Ovary (tissue), 9 donors: Measurements from ENCODE around the gene CST7. TPM values are rescaled to one million over a fixed set of nuclear protein-coding genes. Genes with fewer than 3 reads are reported as not detected.

Source experiments
- DNase-seq, 5 donors: peaks; one replicate each; pipeline ENCODE4 v3.0.0-alpha.2; 2019 to 2020
- H3K27ac ChIP-seq, 2 donors: fragments of 200-600 bp; one replicate each; pipeline versions ENCODE4 v1.5.1 to v1.8.0; 2019 to 2022
- H3K27me3 ChIP-seq: fragments of 200-600 bp; one replicate; pipeline ENCODE4 v1.8.0; 2022
- H3K36me3 ChIP-seq: fragments of 200-600 bp; sonication (generic); one replicate; pipeline ENCODE4 v1.5.1; 2019
- H3K4me1 ChIP-seq: one replicate; pipeline ENCODE4 v1.8.1; 2013; ENCODE audit warnings: mild to moderate bottlenecking, moderate library complexity; ENCODE audit not compliant: insufficient read depth
- H3K4me3 ChIP-seq: fragments of 200-600 bp; sonication (generic); one replicate; pipeline ENCODE4 v1.5.1; 2017
- H3K9me3 ChIP-seq, 2 donors: fragments of 200-600 bp in 1 of 2; sonication (generic) in 1 of 2; one replicate each; pipeline versions ENCODE4 v1.5.1 to v1.8.1; 2013 to 2019; ENCODE audit warnings: mild to moderate bottlenecking in 1 of 2, moderate library complexity in 1 of 2
- EP300 ChIP-seq: sonication (generic); formaldehyde crosslinking; IDR thresholded peaks from one replicate; pipeline ENCODE4 v1.6.1; 2017; ENCODE audit warnings: antibody characterized with exemption
- POLR2A ChIP-seq: fragments of 450-650 bp; IDR thresholded peaks from one replicate; pipeline ENCODE4 v1.6.1; 2017; ENCODE audit warnings: antibody characterized with exemption, mild to moderate bottlenecking, moderate library complexity
- WGBS, 3 donors: extraction: QIAGEN DNeasy Blood & Tissue Kit in 1 of 3; methylation state at CpG; one replicate each; pipeline versions ENCODE4 v1.1.5 to v1.1.7; 2013 to 2017; 5-methylcytosine and 5-hydroxymethylcytosine counted together
- intact Hi-C, 4 donors: fragments of 100-400 bp; cut with DNase I; formaldehyde crosslinking; loops; one replicate each; pipeline versions ENCODE4 v1.11.0 to v1.15.1; 2022 to 2023
- polyA plus RNA-seq, 2 donors: library from polyadenylated mRNA; stranded (reverse); fragments of 200-250 nt in 1 of 2; fragments of 350-450 nt in 1 of 2; fragmentation: Illumina TruSeq in 1 of 2; extraction: RNeasy Lipid Tissue Mini Kit (QIAGEN cat#74804) in 1 of 2; gene quantifications; one replicate each; pipeline ENCODE4 v1.2.3, GENCODE V29; 2013 to 2014
- total RNA-seq, 7 donors: library from RNA; depleted of rRNA in 2 of 7; stranded (reverse); fragments of >200 nt in 2 of 7; fragmentation: NEBNext Ultra II Directional in 3 of 7; extraction: Animal tissue kit (Norgen Biotek cat#: 25700) in 3 of 7; gene quantifications; one replicate each; pipeline versions ENCODE4 v1.1.0 to v1.2.4, GENCODE V29; 2016 to 2023
- TF ChIP-seq, protein P1 (sequence below), 3 donors: fragments of 450-650 bp in 2 of 3; fragments of 200-600 bp in 1 of 3; IDR thresholded peaks; one replicate each; pipeline versions ENCODE4 v1.5.1 to v1.8.0; 2016 to 2022; ENCODE audit warnings: antibody characterized with exemption in 3 of 3, mild to moderate bottlenecking in 1 of 3
- donor health status: DM: no; HTN: no; CAD: no; lungs with moderate emphysema.
- donor health status: DM: no; HTN: no; CAD: no.
- donor health status: Bipolar disorder and iron deficiency.
- donor health status: DM: yes; HTN: yes; CAD: no.
- donor health status: DM: no; HTN: no; CAD: no.
- donor health status: DM: yes; HTN: yes; CAD: no.

Gene CST7
- total and polyA plus RNA-seq, 9 donors = 0.48 to 5.9 (median 1.1) TPM; not detected in 1

DNA sequence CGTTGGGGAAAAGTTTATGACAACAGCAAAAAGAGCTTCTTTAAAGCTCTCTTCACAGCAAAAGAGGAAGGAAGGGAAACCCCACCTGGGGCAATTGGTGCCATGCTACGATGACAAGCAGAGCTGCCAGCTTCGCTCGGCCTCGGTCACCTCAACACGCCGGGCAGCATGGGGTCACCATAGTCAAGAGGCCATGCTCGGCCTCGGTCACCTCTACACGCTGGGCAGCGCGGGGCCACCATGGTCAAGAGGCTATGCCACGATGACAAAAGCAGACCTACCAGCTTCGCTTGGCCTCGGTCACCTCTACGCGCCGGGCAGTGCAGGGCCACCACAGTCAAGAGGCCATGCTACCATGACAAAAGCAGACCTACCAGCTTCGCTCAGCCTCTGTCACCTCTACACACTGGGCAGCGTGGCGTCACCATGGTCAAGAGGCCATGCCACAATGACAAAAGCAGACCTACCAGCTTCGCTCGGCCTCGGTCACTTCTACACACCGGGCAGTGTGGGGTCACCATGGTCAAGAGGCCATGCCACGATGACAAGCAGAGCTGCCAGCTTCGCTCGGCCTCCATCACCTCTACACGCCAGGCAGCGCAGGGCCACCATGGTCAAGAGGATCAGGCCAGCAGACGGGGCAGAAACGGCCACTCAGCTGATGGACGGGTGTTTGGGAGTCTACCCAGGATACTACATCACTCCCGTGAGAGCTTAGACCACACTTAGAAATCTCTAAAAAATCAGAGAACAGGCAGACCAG, 31.4 kb downstream of the CST7 start:
- WGBS, 3 donors = 95 to 97% (median 97%) methylated on average over 34 of the region's 34 CpGs
- H3K36me3 ChIP-seq = no peaks in the 10 kb centered on the region
- no peak for TF ChIP-seq POLR2A
- no peak for TF ChIP-seq EP300

DNA sequence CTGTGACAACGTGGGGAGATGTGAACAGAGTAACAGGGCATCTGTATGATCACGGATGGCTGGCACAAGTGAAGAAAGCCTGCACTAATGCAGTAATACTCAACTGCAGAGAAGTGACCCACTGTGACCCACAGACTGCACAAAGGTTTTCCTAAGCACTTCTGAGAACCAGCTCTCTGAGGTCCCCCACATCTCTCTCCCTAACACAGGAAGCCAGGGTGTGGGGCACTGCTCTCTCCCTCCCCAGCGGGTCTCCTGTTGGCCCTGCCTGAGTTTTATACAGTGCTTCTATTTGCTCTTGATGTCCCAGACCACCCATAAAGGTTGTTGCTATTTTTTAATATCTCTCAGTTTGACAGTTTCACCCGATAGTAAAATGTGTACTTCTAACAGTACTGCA, 32.2 kb downstream of the CST7 start:
- intact Hi-C loops = no loop called here
- Histone ChIP-seq H3K9me3 (no peaks in the 10 kb centered on the region), H3K27ac (no peak overlapping the region), H3K4me1 (no peaks in the 10 kb centered on the region), H3K36me3 (no peaks in the 10 kb centered on the region), H3K4me3 (no peak overlapping the region), H3K27me3 (no peaks in the 10 kb centered on the region)
- WGBS, 3 donors = 65 to 72% (median 70%) methylated on average over 4 of the region's 4 CpGs
- TF ChIP-seq, protein P1, sequence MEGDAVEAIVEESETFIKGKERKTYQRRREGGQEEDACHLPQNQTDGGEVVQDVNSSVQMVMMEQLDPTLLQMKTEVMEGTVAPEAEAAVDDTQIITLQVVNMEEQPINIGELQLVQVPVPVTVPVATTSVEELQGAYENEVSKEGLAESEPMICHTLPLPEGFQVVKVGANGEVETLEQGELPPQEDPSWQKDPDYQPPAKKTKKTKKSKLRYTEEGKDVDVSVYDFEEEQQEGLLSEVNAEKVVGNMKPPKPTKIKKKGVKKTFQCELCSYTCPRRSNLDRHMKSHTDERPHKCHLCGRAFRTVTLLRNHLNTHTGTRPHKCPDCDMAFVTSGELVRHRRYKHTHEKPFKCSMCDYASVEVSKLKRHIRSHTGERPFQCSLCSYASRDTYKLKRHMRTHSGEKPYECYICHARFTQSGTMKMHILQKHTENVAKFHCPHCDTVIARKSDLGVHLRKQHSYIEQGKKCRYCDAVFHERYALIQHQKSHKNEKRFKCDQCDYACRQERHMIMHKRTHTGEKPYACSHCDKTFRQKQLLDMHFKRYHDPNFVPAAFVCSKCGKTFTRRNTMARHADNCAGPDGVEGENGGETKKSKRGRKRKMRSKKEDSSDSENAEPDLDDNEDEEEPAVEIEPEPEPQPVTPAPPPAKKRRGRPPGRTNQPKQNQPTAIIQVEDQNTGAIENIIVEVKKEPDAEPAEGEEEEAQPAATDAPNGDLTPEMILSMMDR (IDR thresholded peaks at IDR 0.05) = no peak
- TF ChIP-seq EP300 = no peak
- no peak for TF ChIP-seq POLR2A
- DNase-seq = no peak

More for the DNA sequence above, 31.4 kb downstream of the CST7 start:
- no peaks in the 10 kb centered on the region for H3K27me3 ChIP-seq
- H3K9me3 ChIP-seq = no peaks in the 10 kb centered on the region
- H3K4me1 ChIP-seq = no peaks in the 10 kb centered on the region
- intact Hi-C loops = no loop called here
- H3K27ac ChIP-seq = no peak overlapping the region
- DNase-seq = no peak
- H3K4me3 ChIP-seq = no peak overlapping the region

DNA sequence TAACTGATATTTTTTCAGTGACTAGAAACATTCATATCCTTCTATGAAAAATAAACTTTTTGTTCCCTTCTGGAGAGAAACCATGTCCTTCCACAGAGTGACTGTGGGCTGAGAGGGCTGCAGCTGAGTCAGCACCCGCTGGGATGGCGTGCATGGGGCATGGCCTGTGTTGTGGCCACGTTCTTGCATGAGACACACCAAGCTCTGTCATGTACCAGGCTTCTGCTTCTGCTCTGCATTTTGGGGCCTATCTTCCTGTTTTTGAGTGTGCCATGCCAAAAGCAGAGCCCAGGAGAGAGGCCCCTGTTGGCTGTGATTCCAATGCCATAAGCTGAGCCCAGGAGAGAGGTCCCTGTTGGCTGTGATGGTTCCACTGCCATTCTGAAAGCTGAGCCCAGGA, 32.7 kb downstream of the CST7 start:
- WGBS, 3 donors = 88 to 94% (median 92%) methylated on average over 3 of the region's 3 CpGs
- no peak for TF ChIP-seq POLR2A
- no peak for DNase-seq
- intact Hi-C loops = no loop called here
- Histone ChIP-seq H3K27ac (no peak overlapping the region), H3K27me3 (no peaks in the 10 kb centered on the region), H3K9me3 (no peaks in the 10 kb centered on the region), H3K36me3 (no peaks in the 10 kb centered on the region), H3K4me1 (no peaks in the 10 kb centered on the region), H3K4me3 (no peak overlapping the region)

DNA sequence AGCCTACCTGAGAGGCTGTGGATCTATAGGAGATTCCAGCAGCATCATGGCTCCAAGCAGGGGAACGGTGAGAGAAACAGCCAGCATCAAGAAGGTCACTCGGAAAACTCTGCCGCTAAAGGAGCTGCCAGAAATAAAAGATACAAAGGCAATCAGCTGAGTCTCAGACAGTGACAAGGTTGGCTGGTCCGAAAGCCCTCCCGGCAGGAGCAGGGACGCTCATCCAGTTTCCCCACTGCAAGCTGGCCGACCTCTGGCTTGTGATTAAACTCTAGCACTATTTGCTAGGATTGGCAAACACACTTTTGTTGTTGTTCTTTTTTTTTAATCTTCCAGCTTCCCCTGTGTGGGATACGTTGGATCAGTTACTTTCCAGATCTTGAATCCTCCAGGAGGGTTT, 34.8 kb downstream of the CST7 start:
- no peak overlapping the region for H3K27ac ChIP-seq
- no peaks in the 10 kb centered on the region for H3K36me3 ChIP-seq
- no peaks in the 10 kb centered on the region for H3K9me3 ChIP-seq
- H3K27me3 ChIP-seq = no peaks in the 10 kb centered on the region
- no peak overlapping the region for H3K4me3 ChIP-seq
- TF ChIP-seq POLR2A (no peak), EP300 (no peak)
- TF ChIP-seq, protein P1 (IDR thresholded peaks at IDR 0.05) = no peak
- no peak for DNase-seq
- peaks cover 1% of the 10 kb centered on the region for H3K4me1 ChIP-seq
- WGBS, 3 donors = 70 to 80% (median 74%) methylated on average over 8 of the region's 8 CpGs
- intact Hi-C loops = no loop called here

DNA sequence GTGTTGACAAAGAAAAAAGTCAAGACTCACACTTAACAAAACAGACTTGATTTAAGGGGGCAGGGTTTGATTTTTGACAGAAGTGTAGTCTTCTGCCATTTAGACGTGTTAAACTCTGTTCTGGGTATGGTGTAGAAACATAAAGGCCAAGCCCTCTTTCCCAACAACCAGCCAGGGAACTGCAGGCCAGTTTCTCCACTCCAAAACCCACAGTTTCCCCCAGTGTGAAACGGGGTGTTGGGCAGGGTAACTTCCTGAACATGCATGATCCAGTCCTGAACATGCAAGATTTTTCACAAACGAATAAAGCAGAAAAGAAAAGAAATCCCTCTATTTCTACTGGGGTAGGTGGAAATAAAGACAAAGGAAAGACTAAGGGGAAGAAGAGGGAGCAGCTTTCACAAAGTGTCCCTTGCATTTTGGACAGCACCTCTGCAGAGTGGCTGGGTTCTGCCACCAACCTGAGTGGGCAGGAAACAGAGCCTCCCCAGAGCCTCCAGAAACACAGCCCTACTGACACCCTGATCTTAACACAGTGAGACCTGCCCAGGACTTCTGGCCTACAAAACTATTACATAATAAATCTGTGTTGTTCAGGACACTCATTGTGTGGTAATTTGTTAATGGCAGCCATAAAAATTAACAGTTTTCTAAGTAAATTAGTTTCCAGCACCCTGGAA, 36.0 kb downstream of the CST7 start:
- Histone ChIP-seq H3K27me3 (no peaks in the 10 kb centered on the region), H3K4me3 (no peak overlapping the region), H3K36me3 (no peaks in the 10 kb centered on the region), H3K9me3 (no peaks in the 10 kb centered on the region), H3K27ac (no peak overlapping the region), H3K4me1 (peaks cover 1% of the 10 kb centered on the region)
- TF ChIP-seq POLR2A (no peak), EP300 (no peak)
- TF ChIP-seq, protein P1 (IDR thresholded peaks at IDR 0.05) = no peak
- no peak for DNase-seq
- WGBS, 3 donors = 80 to 88% (median 80%) methylated on average over 3 of the region's 3 CpGs
- intact Hi-C loops = no loop called here
